Stomach (tissue), 4 donors: Measurements from ENCODE around the gene RIT1.

Experiments used
- EP300 ChIP-seq: sonication (generic); formaldehyde crosslinking; IDR thresholded peaks from one replicate; pipeline ENCODE4 v1.6.1; 2017; ENCODE audit warnings: antibody characterized with exemption
- POLR2A ChIP-seq, 4 donors: fragments of 450-650 bp; IDR thresholded peaks; one replicate each; pipeline ENCODE4 v1.6.1; 2016; ENCODE audit warnings: antibody characterized with exemption in 4 of 4, control low read depth in 2 of 4, mild to moderate bottlenecking in 1 of 4, moderate library complexity in 1 of 4
- POLR2AphosphoS5 ChIP-seq, 3 donors: sonication (generic); formaldehyde crosslinking; IDR thresholded peaks; one replicate each; pipeline ENCODE4 v1.6.1; 2016; ENCODE audit warnings: antibody characterized with exemption in 3 of 3
- TF ChIP-seq, protein P1 (sequence below), 7 experiments: fragments of 450-650 bp in 4 of 7; fragments of 200-600 bp in 3 of 7; sonication (generic) in 3 of 7; IDR thresholded peaks; one replicate each; pipeline ENCODE4 v1.5.1; 2016 to 2019; ENCODE audit warnings: antibody characterized with exemption in 7 of 7, control low read depth in 2 of 7, mild to moderate bottlenecking in 1 of 7

DNA sequence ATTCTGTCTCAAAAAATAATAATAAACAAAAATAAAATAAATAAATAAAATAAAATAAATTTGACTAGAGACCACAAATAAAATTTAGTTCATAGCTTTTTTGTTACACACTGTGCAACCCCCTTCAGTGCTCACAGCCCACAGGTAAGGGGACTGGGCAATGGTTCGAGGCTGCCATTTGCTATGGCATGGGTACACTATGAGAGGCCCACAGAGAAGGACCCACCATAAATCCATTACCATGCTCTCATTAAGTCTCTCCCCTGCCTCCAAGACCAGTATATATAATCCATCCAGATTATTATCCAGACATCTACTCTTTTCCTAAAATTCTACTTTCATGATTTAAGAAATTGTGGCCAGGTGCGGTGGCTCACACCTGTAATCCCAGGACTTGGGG is 8.7 kb upstream of the RIT1 start:
- TF ChIP-seq, protein P1, sequence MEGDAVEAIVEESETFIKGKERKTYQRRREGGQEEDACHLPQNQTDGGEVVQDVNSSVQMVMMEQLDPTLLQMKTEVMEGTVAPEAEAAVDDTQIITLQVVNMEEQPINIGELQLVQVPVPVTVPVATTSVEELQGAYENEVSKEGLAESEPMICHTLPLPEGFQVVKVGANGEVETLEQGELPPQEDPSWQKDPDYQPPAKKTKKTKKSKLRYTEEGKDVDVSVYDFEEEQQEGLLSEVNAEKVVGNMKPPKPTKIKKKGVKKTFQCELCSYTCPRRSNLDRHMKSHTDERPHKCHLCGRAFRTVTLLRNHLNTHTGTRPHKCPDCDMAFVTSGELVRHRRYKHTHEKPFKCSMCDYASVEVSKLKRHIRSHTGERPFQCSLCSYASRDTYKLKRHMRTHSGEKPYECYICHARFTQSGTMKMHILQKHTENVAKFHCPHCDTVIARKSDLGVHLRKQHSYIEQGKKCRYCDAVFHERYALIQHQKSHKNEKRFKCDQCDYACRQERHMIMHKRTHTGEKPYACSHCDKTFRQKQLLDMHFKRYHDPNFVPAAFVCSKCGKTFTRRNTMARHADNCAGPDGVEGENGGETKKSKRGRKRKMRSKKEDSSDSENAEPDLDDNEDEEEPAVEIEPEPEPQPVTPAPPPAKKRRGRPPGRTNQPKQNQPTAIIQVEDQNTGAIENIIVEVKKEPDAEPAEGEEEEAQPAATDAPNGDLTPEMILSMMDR (IDR thresholded peaks at IDR 0.05), result no peak
- TF ChIP-seq POLR2AphosphoS5 (IDR thresholded peaks at IDR 0.05) (no peak), POLR2A (IDR thresholded peaks at IDR 0.05) (no peak), EP300 (no peak)
